Activated T-helper 1 cell treated with anti-CD3 and anti-CD28 coated beads, Interleukin-12 subunit alpha, Interleukin-12 subunit beta, Interleukin-2, Interleukin-4 antibody, amounts not matched to agents 30 ng/mL and 10 ng/mL and 1 ng/mL, durations not matched to agents 14 hours and 24 hours and 36 hours (primary cell): ENCODE results near the gene MEGF8. TPM values are rescaled to one million over a fixed set of nuclear protein-coding genes. Genes with fewer than 3 reads are reported as not detected.
"Not testable (repeated sequence)": the region's sequence is repeated elsewhere in the genome, so short reads cannot be mapped to it uniquely, and the experiment has no call there.

ENCODE experiments used
- DNase-seq: peaks from one replicate; pipeline ENCODE4 v3.0.0; 2021; ENCODE audit warnings: low spot score
- H3K27ac Mint-ChIP-seq: one replicate; pipeline ENCODE4 v1.8.0; 2021; ENCODE audit warnings: mild to moderate bottlenecking, mixed read lengths
- H3K27me3 Mint-ChIP-seq: one replicate; pipeline ENCODE4 v1.8.0; 2022; ENCODE audit warnings: mild to moderate bottlenecking, moderate library complexity, mixed read lengths; ENCODE audit not compliant: insufficient read depth
- H3K36me3 Mint-ChIP-seq: one replicate; pipeline ENCODE4 v1.8.0; 2021; ENCODE audit warnings: low read depth, mixed read lengths
- H3K4me1 Mint-ChIP-seq: one replicate; pipeline ENCODE4 v1.8.0; 2021; ENCODE audit warnings: low read depth, mixed read lengths
- H3K4me3 Mint-ChIP-seq: one replicate; pipeline ENCODE4 v1.8.0; 2021; ENCODE audit warnings: mild to moderate bottlenecking, moderate library complexity, mixed read lengths
- H3K9me3 Mint-ChIP-seq: one replicate; pipeline ENCODE4 v1.8.0; 2021; ENCODE audit warnings: mixed read lengths
- intact Hi-C: fragments of 100-400 bp; cut with micrococcal nuclease; formaldehyde crosslinking; loops from one replicate; pipeline ENCODE4 v1.15.1; 2024
- total RNA-seq: library from RNA; stranded (reverse); gene quantifications from 2 replicates; pipeline ENCODE4 v1.2.3, GENCODE V29; 2022

MEGF8 gene
- total RNA-seq, 1 donor from 2014 or later: 7.5 TPM

GRCh38 chr19:42331333-42331732, 5.9 kb downstream of the MEGF8 start:
- intact Hi-C loops, H3K4me1 Mint-ChIP-seq, H3K9me3 Mint-ChIP-seq, H3K36me3 Mint-ChIP-seq, H3K27ac Mint-ChIP-seq, H3K27me3 Mint-ChIP-seq, H3K4me3 Mint-ChIP-seq, DNase-seq: not testable (repeated sequence)

- Mint-ChIP-seq H3K9me3 (no peaks in the 10 kb centered on the region), H3K4me3 (no peak overlapping the region), H3K27me3 (no peaks in the 10 kb centered on the region), H3K4me1 (peaks cover 5% of the 10 kb centered on the region), H3K36me3 (no peaks in the 10 kb centered on the region), H3K27ac (no peak overlapping the region)
- no peak for DNase-seq
- intact Hi-C loops: no loop called here
Observed at GRCh38 chr19:42332059-42332458, 6.6 kb downstream of the MEGF8 start.

DNA sequence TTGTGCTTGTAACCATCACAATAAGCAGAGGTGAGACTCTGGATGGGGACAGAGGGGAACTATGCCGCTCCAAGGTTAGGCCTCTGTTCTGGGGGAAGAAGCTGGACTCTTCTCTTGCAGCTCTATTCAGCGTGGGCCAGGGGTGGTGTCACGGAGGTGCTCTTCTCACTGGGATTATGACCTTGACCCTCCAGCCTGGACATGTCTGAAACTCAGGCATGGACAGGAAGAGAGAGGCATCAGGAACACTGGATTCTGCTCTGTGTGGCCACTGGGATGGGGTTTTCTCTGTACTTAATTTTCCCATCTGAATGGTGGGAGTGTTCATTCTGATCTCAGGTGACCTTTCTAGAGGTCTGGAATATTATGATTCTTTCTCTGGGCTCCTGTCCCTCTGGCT, 7.6 kb downstream of the MEGF8 start:
- intact Hi-C loops: no loop called here
- no peak overlapping the region for H3K27ac Mint-ChIP-seq
- no peak overlapping the region for H3K4me3 Mint-ChIP-seq
- no peaks in the 10 kb centered on the region for H3K4me1 Mint-ChIP-seq
- H3K27me3 Mint-ChIP-seq: no peaks in the 10 kb centered on the region
- H3K36me3 Mint-ChIP-seq: no peaks in the 10 kb centered on the region
- H3K9me3 Mint-ChIP-seq: no peaks in the 10 kb centered on the region
- DNase-seq: no peak

DNA sequence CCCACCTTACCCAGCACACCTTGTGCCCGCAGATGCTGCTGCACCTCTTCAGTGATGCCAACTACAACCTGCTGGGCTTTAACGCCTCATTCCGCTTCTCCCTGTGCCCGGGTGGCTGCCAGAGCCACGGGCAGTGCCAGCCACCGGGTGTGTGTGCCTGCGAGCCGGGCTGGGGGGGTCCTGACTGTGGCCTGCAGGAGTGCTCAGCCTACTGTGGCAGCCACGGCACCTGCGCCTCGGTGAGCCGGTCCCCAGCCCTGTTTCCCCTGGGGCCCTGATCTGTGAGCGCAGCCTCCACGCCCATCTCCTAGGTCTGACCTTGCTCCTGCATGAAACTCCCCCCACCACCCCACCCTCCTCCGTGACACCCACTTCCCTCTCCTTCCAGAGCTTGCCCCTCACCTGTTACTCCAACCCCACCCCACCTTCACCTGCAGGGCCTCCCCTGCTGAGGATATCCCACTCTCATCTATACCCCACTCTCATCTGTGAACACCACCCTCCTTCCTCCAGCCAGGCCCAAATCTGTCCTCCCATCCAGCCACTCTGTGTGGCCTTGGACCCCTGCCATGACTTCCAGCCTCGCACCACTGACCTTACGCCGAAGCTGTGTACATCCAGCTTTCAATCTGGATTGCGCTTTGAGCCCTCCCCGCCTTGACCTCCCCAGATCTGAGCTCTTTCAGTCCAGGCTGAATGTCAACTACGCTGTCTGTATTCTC, 8.7 kb downstream of the MEGF8 start:
- Mint-ChIP-seq H3K4me1 (no peaks in the 10 kb centered on the region), H3K27ac (no peak overlapping the region), H3K4me3 (no peak overlapping the region), H3K36me3 (peaks cover 2% of the 10 kb centered on the region), H3K27me3 (no peaks in the 10 kb centered on the region), H3K9me3 (no peaks in the 10 kb centered on the region)
- no peak for DNase-seq
- intact Hi-C loops: no loop called here

DNA sequence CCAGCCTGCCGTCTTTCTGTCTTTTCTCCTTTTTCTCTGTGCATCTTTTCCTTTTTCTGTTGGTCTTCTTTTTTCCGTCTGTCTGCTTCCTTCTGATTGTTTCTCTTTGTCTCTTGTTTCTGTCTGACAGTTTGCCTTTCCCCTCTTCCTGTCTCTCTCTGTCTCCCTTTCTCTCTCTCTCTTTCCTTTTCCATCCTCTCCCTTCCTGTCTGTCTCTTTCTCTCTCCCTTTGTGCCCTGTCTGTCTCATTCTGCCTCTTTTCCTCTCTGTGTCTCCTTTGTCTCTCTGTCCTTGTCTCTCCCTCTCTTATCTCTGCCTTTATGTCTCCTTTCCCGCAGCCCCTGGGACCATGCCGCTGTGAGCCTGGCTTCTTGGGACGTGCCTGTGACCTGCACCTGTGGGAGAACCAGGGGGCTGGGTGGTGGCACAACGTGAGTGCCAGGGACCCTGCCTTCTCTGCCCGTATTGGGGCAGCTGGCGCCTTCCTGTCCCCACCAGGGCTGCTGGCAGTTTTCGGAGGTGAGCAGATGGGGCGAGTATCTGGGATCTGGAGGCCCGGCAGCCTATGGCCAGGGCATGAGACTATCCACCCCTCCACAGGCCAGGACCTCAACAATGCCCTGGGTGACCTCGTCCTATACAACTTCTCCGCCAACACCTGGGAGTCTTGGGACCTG, 9.4 kb downstream of the MEGF8 start:
- H3K9me3 Mint-ChIP-seq: no peaks in the 10 kb centered on the region
- DNase-seq: no peak
- no peak overlapping the region for H3K27ac Mint-ChIP-seq
- no peaks in the 10 kb centered on the region for H3K4me1 Mint-ChIP-seq
- H3K36me3 Mint-ChIP-seq: peaks cover 2% of the 10 kb centered on the region
- H3K27me3 Mint-ChIP-seq: no peaks in the 10 kb centered on the region
- intact Hi-C loops: no loop called here
- H3K4me3 Mint-ChIP-seq: no peak overlapping the region

- intact Hi-C loops: no loop called here
- no peaks in the 10 kb centered on the region for H3K27me3 Mint-ChIP-seq
- H3K4me1 Mint-ChIP-seq: no peaks in the 10 kb centered on the region
- peaks cover 2% of the 10 kb centered on the region for H3K36me3 Mint-ChIP-seq
- no peaks in the 10 kb centered on the region for H3K9me3 Mint-ChIP-seq
- no peak overlapping the region for H3K4me3 Mint-ChIP-seq
- no peak overlapping the region for H3K27ac Mint-ChIP-seq
- no peak for DNase-seq
Observed at GRCh38 chr19:42335374-42335936, 10.0 kb downstream of the MEGF8 start.

DNA sequence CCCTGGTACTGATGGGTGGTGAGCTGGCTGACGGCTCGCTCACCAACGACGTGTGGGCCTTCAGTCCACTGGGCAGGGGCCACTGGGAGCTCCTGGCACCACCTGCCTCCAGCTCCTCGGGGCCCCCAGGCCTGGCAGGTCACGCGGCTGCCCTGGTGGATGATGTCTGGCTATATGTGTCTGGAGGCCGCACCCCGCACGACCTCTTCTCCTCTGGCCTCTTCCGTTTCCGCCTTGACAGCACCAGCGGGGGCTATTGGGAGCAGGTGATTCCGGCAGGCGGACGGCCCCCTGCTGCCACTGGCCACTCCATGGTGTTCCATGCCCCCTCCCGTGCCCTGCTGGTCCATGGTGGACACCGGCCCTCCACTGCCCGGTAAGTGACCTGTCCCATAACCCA, 10.5 kb downstream of the MEGF8 start:
- Mint-ChIP-seq H3K9me3 (no peaks in the 10 kb centered on the region), H3K36me3 (peaks cover 2% of the 10 kb centered on the region), H3K4me1 (no peaks in the 10 kb centered on the region), H3K27me3 (no peaks in the 10 kb centered on the region), H3K4me3 (no peak overlapping the region), H3K27ac (no peak overlapping the region)
- DNase-seq: no peak
- intact Hi-C loops: no loop called here

- H3K9me3 Mint-ChIP-seq, H3K36me3 Mint-ChIP-seq, H3K27ac Mint-ChIP-seq, DNase-seq, H3K27me3 Mint-ChIP-seq, intact Hi-C loops, H3K4me3 Mint-ChIP-seq, H3K4me1 Mint-ChIP-seq: not testable (repeated sequence)
Observed at GRCh38 chr19:42339126-42339860, 13.9 kb downstream of the MEGF8 start.

DNA sequence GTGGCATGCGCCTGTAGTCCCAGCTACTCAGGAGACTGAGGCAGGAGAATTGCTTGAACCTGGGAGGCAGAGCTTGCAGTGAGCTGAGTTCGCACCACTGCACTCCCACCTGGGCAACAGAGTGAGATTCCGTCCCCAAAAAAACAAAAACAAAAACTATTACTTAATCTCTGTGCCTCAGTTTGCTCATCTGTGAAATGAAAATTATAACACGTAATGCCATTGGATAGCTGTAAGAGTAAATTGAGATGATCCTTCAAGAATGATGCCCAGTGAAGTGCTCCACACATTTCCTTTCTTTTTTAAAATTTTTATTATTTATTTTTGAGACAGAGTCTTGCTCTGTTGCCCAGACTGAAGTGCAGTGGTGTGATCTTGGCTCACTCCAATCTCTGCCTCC, 14.5 kb downstream of the MEGF8 start:
- H3K4me3 Mint-ChIP-seq, H3K9me3 Mint-ChIP-seq, H3K36me3 Mint-ChIP-seq, H3K27ac Mint-ChIP-seq, H3K4me1 Mint-ChIP-seq, DNase-seq, H3K27me3 Mint-ChIP-seq, intact Hi-C loops: not testable (repeated sequence)

DNA sequence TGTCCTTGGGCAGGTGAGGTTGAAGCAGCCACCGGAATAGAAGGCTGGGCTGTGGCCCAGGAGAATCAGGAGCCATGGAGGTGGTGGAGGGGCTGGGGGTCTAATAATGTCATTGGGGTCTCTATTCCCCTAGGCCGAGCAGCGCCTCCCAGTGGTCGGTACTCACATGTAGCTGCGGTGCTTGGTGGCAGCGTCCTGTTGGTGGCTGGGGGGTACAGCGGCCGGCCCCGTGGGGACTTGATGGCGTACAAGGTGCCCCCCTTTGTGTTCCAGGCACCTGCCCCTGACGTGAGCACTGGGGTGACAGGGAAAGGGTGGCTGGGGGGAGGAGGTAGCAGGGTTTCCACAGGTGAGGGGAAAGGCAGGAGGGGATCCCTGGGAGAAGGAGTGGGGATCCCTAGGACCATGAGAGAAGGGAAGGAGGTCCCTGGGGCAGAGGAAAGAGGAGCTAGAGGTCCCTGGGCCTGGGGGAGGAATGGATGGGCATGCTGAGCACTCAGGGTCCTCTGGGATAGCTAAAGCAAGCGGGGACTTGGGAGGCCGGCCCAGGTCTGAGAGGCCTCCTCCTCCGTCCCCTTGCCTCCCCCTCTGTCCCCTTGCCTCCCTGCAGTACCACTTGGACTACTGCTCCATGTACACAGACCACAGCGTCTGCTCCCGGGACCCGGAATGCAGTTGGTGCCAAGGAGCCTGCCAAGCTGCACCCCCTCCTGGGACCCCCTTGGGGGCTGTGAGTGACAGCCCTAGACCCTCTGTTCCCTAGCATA, 18.1 kb downstream of the MEGF8 start:
- no peak overlapping the region for H3K4me3 Mint-ChIP-seq
- no peak for DNase-seq
- intact Hi-C loops: no loop called here
- H3K36me3 Mint-ChIP-seq: peaks cover under 1% of the 10 kb centered on the region
- H3K4me1 Mint-ChIP-seq: no peaks in the 10 kb centered on the region
- no peaks in the 10 kb centered on the region for H3K9me3 Mint-ChIP-seq
- no peak overlapping the region for H3K27ac Mint-ChIP-seq
- no peaks in the 10 kb centered on the region for H3K27me3 Mint-ChIP-seq

DNA sequence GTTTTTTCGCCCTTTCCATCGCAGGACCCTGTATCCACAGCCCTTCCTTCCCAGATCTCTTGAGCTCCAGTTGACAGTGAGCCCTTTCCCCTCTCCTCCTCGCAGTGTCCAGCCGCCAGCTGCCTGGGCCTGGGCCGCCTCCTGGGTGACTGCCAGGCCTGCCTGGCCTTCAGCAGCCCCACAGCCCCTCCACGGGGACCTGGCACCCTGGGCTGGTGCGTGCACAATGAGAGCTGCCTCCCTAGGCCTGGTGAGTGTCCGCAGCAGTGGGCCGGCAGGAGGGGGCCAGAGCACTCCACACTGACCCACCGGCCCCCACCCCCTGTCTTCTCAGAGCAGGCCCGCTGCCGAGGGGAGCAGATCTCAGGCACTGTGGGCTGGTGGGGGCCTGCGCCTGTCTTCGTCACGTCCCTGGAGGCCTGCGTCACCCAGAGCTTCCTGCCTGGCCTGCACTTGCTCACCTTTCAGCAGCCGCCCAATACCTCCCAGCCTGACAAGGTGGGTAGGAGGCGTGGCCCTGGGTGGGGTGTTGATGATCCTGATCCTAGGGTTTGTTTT, 19.0 kb downstream of the MEGF8 start:
- Mint-ChIP-seq H3K27ac (no peak overlapping the region), H3K36me3 (no peaks in the 10 kb centered on the region), H3K4me1 (no peaks in the 10 kb centered on the region), H3K9me3 (no peaks in the 10 kb centered on the region), H3K27me3 (no peaks in the 10 kb centered on the region), H3K4me3 (no peak overlapping the region)
- intact Hi-C loops: no loop called here
- no peak for DNase-seq

DNA sequence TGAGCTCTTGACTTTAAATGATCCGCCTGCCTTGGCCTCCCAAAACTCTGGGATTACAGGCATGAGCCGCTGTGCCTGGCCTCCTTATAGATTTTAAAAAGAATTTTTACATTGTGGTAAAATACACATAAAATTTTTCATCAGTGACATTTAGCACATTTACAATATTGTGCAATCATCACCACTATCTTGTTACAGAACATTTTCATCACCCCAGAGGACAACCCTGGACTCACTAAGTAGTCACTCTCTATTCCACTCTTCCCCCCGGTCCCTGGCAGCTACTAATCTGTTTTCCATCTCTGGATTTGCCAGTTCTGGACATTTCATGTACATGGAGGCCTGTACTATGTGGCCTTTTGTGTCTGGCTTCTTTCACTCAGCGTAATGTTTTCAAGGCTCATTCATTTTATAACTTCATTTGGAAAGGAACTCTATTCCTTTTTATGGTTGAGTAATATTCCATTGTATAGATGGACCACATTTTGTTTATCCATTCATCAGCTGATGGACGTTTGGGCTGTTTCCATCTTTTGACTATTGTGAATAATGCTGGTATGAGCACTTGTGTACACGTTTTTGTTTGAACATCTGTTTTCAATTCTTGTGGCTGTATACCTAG, 19.9 kb downstream of the MEGF8 start:
- Mint-ChIP-seq H3K4me3 (no peak overlapping the region), H3K9me3 (no peaks in the 10 kb centered on the region), H3K27me3 (no peaks in the 10 kb centered on the region), H3K4me1 (no peaks in the 10 kb centered on the region), H3K36me3 (no peaks in the 10 kb centered on the region), H3K27ac (no peak overlapping the region)
- DNase-seq: no peak
- intact Hi-C loops: no loop called here
